T-helper 2 cell treated with Interferon-gamma antibody and Interleukin-4, amounts not matched to agents 5 μg/mL and 100 μg/mL, for 36 hours (primary cell): ENCODE data around the gene GRPEL2.

Experiments
- DNase-seq: peaks from one replicate; pipeline ENCODE4 v3.0.0; 2021; ENCODE audit warnings: low spot score
- H3K27ac Mint-ChIP-seq: one replicate; pipeline ENCODE4 v1.8.0; 2021; ENCODE audit warnings: mild to moderate bottlenecking, mixed read lengths
- H3K27me3 Mint-ChIP-seq: one replicate; pipeline ENCODE4 v1.8.0; 2021; ENCODE audit warnings: low read depth, mixed read lengths
- H3K36me3 Mint-ChIP-seq: one replicate; pipeline ENCODE4 v1.8.0; 2021; ENCODE audit warnings: low read depth, mixed read lengths
- H3K4me1 Mint-ChIP-seq: one replicate; pipeline ENCODE4 v1.8.0; 2021; ENCODE audit warnings: low read depth, mixed read lengths
- H3K4me3 Mint-ChIP-seq: one replicate; pipeline ENCODE4 v1.8.0; 2022; ENCODE audit warnings: mild to moderate bottlenecking, moderate library complexity, mixed read lengths
- H3K9me3 Mint-ChIP-seq: one replicate; pipeline ENCODE4 v1.8.0; 2021; ENCODE audit warnings: mixed read lengths

The GRPEL2 gene

DNA sequence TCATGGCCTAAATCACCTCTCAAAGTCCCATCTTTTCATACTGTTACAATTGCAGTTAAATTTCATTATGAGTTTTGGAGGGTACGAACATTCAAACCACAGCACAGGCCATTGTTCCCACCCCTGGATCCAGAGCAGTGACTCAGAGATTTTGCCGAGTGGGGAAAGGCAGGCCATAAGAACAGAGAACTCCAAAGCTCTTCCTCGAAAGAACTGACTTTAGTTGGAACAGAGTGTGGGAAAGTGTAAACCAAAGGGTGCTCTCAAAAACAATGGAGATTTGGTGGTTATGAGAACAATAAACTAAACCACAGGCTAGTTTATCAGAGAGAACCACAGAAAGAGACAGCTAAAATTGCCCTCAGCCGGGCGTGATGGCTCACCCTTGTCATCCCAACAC lies 19.4 kb upstream of the GRPEL2 start:
- Mint-ChIP-seq H3K4me3 (no peak overlapping the region), H3K9me3 (no peaks in the 10 kb centered on the region), H3K36me3 (no peaks in the 10 kb centered on the region), H3K4me1 (no peaks in the 10 kb centered on the region), H3K27me3 (no peaks in the 10 kb centered on the region), H3K27ac (no peak overlapping the region)
- DNase-seq = no peak

DNA sequence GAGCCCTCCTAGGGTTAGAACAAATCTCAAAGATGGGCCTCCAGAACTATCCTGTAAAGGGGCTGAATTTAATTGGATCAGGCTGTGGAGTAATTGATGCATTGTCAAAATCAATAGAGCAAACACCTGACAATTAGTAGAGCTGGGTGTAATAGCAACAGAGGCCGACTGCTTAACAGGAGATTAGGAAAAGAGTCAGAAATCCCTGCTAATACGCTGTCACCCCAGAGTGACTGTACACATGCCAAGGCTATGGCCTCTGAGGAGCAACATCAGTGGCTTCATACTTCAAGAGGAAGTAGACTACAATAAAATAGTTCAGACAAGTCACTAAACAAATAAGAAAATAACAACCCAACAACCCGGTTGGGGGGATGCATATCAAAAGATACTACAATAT lies 18.7 kb upstream of the GRPEL2 start:
- no peak for DNase-seq
- Mint-ChIP-seq H3K4me1 (no peaks in the 10 kb centered on the region), H3K27ac (no peak overlapping the region), H3K9me3 (no peaks in the 10 kb centered on the region), H3K27me3 (no peaks in the 10 kb centered on the region), H3K4me3 (no peak overlapping the region), H3K36me3 (no peaks in the 10 kb centered on the region)

DNA sequence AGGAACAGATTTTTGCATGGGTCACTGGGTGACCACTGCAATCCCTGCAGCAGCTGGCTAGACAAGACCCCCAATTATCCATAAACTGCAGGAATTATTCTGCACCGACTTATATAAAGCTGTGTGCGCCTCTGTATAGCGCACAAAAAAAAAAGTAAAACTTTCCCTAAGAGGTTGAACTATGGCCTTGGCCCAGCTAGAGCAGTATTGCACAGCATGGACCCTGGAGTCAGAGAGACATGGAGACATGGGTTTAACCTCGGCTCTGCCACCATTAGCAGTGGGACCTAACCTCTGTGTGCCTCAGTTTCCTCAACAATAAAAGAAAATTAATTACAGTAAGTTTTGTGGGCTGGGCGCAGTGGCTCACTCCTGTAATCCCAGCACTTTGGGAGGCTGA lies 17.1 kb upstream of the GRPEL2 start:
- H3K27ac Mint-ChIP-seq = no peak overlapping the region
- no peaks in the 10 kb centered on the region for H3K27me3 Mint-ChIP-seq

DNA sequence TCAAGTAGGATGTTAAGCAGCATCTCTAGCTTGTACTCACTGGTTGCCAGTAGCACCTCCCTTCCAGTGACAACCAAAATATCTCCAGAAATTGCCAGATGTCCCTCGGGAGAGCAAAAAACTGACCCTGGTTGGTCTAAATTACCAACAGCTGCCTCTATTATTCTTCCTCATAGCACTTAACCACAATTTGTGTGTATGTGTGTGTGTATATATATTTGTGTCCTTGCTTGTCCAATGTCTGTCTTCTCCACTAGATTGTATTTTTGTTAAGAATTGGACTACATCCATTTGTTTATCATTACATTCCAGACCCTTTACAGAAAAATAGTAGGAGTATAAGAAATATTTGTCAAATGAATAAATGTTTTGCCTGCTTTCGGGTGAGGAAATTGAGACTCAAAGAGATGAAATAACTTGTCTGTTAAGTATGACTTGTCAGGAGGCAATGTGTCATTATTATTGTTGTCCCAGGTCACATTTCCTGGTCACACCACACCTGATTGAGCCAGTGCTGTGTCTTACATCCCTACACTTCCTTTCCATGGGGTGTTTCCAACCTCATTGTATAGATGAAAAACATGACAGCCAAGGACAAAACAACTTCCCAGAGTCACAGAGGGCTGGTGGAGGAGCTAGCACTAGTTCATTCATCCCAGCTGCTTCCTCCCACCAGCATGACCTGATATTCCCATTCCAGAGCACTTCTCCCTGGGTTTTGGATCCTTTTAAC lies 11.4 kb upstream of the GRPEL2 start:
- Mint-ChIP-seq H3K4me1 (no peaks in the 10 kb centered on the region), H3K9me3 (no peaks in the 10 kb centered on the region), H3K27ac (no peak overlapping the region), H3K4me3 (no peak overlapping the region), H3K27me3 (peaks cover 28% of the 10 kb centered on the region), H3K36me3 (no peaks in the 10 kb centered on the region)
- DNase-seq = no peak

More for the DNA sequence above, 17.1 kb upstream of the GRPEL2 start:
- H3K4me1 Mint-ChIP-seq = no peaks in the 10 kb centered on the region
- no peaks in the 10 kb centered on the region for H3K36me3 Mint-ChIP-seq
- H3K9me3 Mint-ChIP-seq = no peaks in the 10 kb centered on the region
- no peak overlapping the region for H3K4me3 Mint-ChIP-seq
- DNase-seq = no peak

DNA sequence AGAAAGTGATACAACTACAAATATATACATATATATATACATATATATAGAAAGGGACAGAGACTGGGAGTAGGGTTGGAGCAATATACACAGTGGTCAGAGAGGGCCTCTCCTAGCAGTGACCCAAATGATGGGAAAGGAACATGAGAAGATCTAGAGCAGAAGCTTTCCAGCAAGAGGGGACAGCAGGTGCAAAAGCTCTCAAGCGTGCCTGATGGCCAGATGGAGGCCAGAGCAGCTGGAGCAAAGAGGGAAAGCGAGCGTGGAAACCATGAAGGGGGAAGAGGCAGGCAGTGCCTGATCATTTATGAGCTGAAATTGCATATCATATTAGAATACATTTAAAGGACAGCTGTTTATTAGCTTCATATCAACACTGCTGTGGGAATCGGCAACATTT lies 7.6 kb upstream of the GRPEL2 start:
- no peak overlapping the region for H3K4me3 Mint-ChIP-seq
- no peaks in the 10 kb centered on the region for H3K36me3 Mint-ChIP-seq
- H3K27me3 Mint-ChIP-seq = peaks cover 37% of the 10 kb centered on the region
- H3K4me1 Mint-ChIP-seq = no peaks in the 10 kb centered on the region
- no peak for DNase-seq
- no peaks in the 10 kb centered on the region for H3K9me3 Mint-ChIP-seq
- H3K27ac Mint-ChIP-seq = no peak overlapping the region

DNA sequence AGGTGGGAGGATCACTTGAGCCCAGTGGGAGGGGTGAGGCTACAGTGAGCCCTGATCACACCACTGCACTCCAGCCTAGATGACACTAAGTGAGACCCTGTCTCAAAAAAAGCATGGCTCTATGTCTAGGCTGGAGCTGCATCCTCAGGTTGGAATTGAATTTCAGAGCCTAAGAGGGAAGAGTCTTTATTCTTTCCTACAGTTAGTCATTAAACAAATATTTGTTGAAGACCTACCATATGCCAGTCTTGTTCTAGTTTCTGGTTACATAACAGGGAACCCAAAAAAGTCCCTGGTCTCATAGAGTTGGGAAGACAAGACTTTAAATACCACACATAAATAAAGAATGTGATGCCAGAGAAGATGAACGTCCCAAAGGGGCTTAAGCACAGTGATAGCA lies 6.9 kb upstream of the GRPEL2 start:
- H3K4me1 Mint-ChIP-seq = peaks cover 1% of the 10 kb centered on the region
- H3K4me3 Mint-ChIP-seq = no peak overlapping the region
- DNase-seq = no peak
- no peak overlapping the region for H3K27ac Mint-ChIP-seq
- peaks cover 37% of the 10 kb centered on the region for H3K27me3 Mint-ChIP-seq
- no peaks in the 10 kb centered on the region for H3K9me3 Mint-ChIP-seq
- H3K36me3 Mint-ChIP-seq = no peaks in the 10 kb centered on the region

DNA sequence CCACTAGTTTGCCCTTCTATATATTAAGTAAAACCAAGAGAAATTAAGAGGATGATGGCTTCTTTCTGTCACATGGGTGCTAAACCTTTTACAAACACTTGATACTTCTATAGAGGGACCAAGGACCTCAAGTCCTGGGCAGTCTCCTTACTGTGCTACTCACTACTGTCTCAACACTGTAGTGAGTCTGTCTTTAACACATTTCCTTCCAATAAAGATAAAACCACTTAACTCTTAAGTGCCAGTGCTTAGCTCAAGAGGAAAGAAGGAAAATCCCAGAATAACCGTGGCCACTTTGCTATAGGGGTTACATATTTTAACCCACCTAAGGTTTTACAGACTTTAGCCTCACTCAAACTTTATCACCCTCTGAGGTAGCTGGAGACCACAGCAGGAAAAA lies 4.4 kb upstream of the GRPEL2 start:
- H3K36me3 Mint-ChIP-seq = peaks cover 9% of the 10 kb centered on the region
- peaks cover 17% of the 10 kb centered on the region for H3K4me1 Mint-ChIP-seq
- no peaks in the 10 kb centered on the region for H3K9me3 Mint-ChIP-seq
- peaks cover 24% of the 10 kb centered on the region for H3K27me3 Mint-ChIP-seq
- H3K4me3 Mint-ChIP-seq = no peak overlapping the region
- H3K27ac Mint-ChIP-seq = no peak overlapping the region
- no peak for DNase-seq

DNA sequence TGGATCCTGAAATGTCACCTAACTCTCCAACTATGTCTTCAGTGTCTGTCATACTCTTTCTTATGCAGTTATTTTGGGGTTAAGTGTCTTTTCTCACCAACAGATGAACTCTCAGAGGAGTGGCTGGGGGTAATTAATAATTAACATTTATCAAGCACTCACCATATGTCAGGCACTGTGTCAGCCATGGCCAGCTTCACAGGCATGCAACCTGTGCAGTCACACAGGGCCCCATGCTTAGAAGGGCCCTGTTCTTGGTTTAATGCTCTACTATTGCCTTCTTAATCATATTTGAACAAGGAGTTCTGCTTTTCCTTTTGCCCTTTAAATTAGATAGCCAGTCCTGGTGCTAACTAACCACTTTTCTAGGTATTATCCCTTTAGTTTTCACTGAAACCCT lies 3.4 kb upstream of the GRPEL2 start:
- Mint-ChIP-seq H3K36me3 (peaks cover 13% of the 10 kb centered on the region), H3K9me3 (no peaks in the 10 kb centered on the region), H3K27me3 (peaks cover 21% of the 10 kb centered on the region), H3K4me3 (no peak overlapping the region), H3K27ac (no peak overlapping the region), H3K4me1 (peaks cover 18% of the 10 kb centered on the region)
- no peak for DNase-seq

DNA sequence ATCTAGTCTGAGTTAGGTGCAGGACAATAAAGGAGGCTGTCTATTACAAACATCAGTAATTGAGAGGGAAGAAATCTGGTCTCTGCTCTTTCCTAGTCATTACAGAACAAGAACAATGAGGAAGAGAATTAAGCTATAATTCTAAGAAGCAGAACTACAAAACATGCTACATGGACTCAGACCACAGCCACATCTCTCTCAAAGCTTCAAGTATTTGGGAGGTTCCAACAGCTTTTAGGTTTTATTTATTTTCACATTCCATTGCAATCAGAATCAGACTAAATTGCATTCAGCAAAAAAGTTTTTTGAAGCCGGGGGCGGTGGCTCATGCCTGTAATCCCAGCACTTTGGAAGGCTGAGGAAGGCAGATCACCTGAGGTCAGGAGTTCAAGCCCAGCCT lies 1.1 kb upstream of the GRPEL2 start:
- H3K27me3 Mint-ChIP-seq = peaks cover 9% of the 10 kb centered on the region
- no peak for DNase-seq
- peak overlapping the region; percentile 29 for H3K27ac Mint-ChIP-seq
- peaks cover 36% of the 10 kb centered on the region for H3K36me3 Mint-ChIP-seq
- H3K9me3 Mint-ChIP-seq = no peaks in the 10 kb centered on the region
- H3K4me3 Mint-ChIP-seq = peak overlapping the region; percentile 11
- H3K4me1 Mint-ChIP-seq = peaks cover 37% of the 10 kb centered on the region

DNA sequence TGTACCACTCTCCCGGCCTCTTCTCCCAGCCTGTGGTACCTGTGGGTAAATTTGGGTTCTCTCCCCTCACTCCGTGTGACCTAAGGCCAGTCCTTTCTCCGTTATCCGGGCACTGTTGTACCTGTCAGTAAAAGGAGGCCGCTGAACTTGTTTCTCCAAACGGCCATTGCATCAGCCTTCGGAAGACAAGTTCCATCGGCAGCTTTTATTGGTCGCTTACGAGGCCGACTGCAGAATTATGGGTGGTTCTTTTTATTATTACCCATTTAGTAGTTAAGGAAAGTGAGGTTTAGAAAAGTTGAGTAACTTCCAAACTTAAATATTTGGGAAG lies 558 bp downstream of the GRPEL2 start:
- no peaks in the 10 kb centered on the region for H3K9me3 Mint-ChIP-seq
- no peak for DNase-seq
- H3K27me3 Mint-ChIP-seq = no peaks in the 10 kb centered on the region
- peak overlapping the region; percentile 84 for H3K4me3 Mint-ChIP-seq
- peaks cover 52% of the 10 kb centered on the region for H3K36me3 Mint-ChIP-seq
- H3K4me1 Mint-ChIP-seq = peaks cover 51% of the 10 kb centered on the region
- H3K27ac Mint-ChIP-seq = peak overlapping the region; percentile 82

DNA sequence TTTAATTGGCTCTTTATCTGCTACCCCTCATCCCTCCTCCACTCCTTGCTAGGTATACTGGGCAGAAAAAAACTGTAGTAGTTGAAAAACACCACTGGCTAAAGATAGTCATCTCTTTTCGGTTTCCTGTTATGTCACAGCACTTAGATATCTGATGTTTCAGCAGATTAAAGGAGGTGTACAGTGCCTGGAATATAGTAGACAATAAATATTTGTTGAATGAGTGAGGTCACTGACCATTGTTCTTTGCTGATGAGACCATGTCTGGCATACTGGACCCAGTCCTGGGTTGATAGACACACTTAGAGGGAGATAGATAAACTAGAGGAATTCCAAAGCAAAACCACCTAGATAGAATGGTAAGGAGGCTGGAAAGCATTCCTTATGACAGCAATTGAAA lies 3.2 kb downstream of the GRPEL2 start:
- DNase-seq = no peak
- Mint-ChIP-seq H3K4me1 (peaks cover 69% of the 10 kb centered on the region), H3K36me3 (peaks cover 76% of the 10 kb centered on the region), H3K4me3 (peak overlapping the region; percentile 84), H3K27ac (peak overlapping the region; percentile 85), H3K27me3 (no peaks in the 10 kb centered on the region), H3K9me3 (no peaks in the 10 kb centered on the region)

DNA sequence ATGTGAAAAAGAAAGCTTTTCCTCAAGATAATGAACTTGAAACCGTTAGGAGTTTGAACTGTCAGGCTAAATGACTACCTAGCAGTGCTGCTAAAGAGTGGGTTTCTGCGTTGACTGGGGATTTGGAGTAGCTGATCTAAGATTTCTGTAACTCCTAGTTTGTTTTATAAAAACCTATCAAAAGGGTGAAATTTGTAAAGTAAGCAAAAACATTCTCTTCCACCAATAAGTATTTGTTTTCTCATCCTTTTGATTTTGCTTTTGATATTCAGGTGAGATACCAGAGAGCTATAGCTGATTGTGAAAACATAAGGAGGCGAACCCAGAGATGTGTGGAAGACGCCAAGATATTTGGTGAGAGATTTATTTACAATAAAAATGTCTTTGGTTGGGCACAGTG lies 4.1 kb downstream of the GRPEL2 start:
- H3K4me1 Mint-ChIP-seq = peaks cover 68% of the 10 kb centered on the region
- H3K27ac Mint-ChIP-seq = peak overlapping the region; percentile 85
- no peak for DNase-seq
- peaks cover 83% of the 10 kb centered on the region for H3K36me3 Mint-ChIP-seq
- H3K9me3 Mint-ChIP-seq = no peaks in the 10 kb centered on the region
- no peaks in the 10 kb centered on the region for H3K27me3 Mint-ChIP-seq
- H3K4me3 Mint-ChIP-seq = peak overlapping the region; percentile 84

DNA sequence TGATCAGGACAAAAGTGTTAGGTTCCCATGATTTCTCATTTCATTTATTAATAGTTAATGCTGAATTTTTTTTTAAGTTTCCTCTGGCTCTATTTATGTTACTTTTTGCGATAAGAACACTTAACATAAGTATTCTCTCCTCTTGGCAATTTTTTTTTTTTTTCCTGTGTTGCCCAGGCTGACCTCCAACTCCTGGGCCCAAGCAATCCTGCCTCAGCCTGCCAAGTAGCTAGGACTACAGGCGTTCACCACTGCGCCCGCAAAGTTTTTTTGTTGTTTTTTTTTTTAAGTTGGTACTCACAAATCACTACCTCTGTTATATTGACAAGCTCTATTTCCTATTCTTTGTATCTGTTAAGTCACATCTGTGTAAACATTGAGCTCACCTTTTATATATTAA lies 6.9 kb downstream of the GRPEL2 start:
- Mint-ChIP-seq H3K27me3 (no peaks in the 10 kb centered on the region), H3K4me3 (peak overlapping the region; percentile 28), H3K9me3 (no peaks in the 10 kb centered on the region), H3K4me1 (peaks cover 75% of the 10 kb centered on the region), H3K36me3 (peaks cover 88% of the 10 kb centered on the region), H3K27ac (peak overlapping the region; percentile 3)
- no peak for DNase-seq

DNA sequence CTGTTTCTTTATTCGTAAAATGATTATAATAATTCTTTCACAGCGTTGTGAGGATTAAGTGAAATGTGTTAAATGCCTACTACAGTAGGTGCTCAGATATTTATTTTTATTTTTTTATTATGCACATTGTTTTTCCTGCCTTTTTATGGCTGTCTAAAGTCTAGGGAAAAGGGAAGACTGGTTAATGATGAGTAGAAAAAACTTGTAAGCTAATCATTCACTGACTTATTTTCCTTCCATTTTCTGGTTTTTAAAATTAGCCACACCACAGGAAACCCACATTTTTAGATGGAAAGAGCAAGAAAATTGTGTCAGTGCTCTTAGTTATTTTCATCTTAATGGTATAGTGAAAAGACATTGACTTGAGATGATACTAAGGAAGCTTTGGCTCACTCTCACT lies 8.6 kb downstream of the GRPEL2 start:
- Mint-ChIP-seq H3K36me3 (peaks cover 73% of the 10 kb centered on the region), H3K27me3 (no peaks in the 10 kb centered on the region), H3K27ac (peak overlapping the region; percentile 38), H3K9me3 (no peaks in the 10 kb centered on the region), H3K4me1 (peaks cover 67% of the 10 kb centered on the region), H3K4me3 (peak overlapping the region; percentile 52)
- DNase-seq = no peak

DNA sequence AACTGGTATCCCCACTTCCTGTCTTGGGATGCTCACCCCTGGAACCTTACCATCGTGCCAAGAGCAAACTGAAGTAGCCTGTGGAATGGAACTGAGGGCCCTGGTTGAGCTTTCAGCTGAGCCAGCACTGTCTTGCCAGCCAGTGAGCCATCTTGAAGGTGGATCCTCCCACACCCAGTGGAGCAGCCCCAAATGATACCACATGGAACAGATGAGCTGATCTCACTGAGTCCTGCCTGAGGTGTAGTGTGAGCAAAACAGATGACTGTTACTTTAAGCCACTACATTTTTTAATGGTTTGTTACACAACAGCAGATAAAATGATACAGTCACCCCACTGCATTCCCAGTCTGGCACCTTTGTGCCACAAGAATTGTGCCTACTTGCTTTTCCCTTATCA lies 10.4 kb downstream of the GRPEL2 start:
- Mint-ChIP-seq H3K9me3 (no peaks in the 10 kb centered on the region), H3K36me3 (peaks cover 63% of the 10 kb centered on the region), H3K27me3 (no peaks in the 10 kb centered on the region), H3K27ac (peak overlapping the region; percentile 29), H3K4me1 (peaks cover 69% of the 10 kb centered on the region), H3K4me3 (peak overlapping the region; percentile 23)
- peak; percentile 28 for DNase-seq
